Loucy (cell line): ENCODE measurements around the gene OR10K2.

Source experiments
- H2AFZ ChIP-seq: fragments of 200-600 bp; sonication (generic); 2 replicates; pipeline ENCODE4 v1.6.0; 2016; ENCODE audit warnings: antibody characterized with exemption, mild to moderate bottlenecking, low read length, moderate library complexity
- H3F3A ChIP-seq: fragments of 200-600 bp; 2 replicates; pipeline ENCODE4 v1.6.0; 2016; ENCODE audit warnings: antibody characterized with exemption, low read depth, mild to moderate bottlenecking
- H3K27me3 ChIP-seq: fragments of 200-600 bp; sonication (generic); 2 replicates; pipeline ENCODE4 v1.6.1; 2014; ENCODE audit warnings: low read length, mild to moderate bottlenecking; ENCODE audit not compliant: insufficient read depth, poor library complexity, severe bottlenecking
- H3K36me3 ChIP-seq: fragments of 200-600 bp; sonication (generic); 2 replicates; pipeline ENCODE4 v1.6.1; 2016; ENCODE audit warnings: low read length; ENCODE audit not compliant: insufficient read depth
- H3K4me1 ChIP-seq: fragments of 200-600 bp; sonication (generic); 2 replicates; pipeline ENCODE4 v1.5.1; 2014; ENCODE audit warnings: low read length, mild to moderate bottlenecking; ENCODE audit not compliant: insufficient read depth, poor library complexity, severe bottlenecking
- H3K4me2 ChIP-seq: fragments of 200-600 bp; sonication (generic); 2 replicates; pipeline ENCODE4 v1.6.0; 2014; ENCODE audit warnings: antibody characterized with exemption, low read length, low read depth, mild to moderate bottlenecking; ENCODE audit not compliant: poor library complexity, severe bottlenecking
- H3K4me3 ChIP-seq: fragments of 200-600 bp; sonication (generic); 2 replicates; pipeline ENCODE4 v1.5.1; 2014; ENCODE audit warnings: low read length, mild to moderate bottlenecking, mixed read lengths; ENCODE audit not compliant: poor library complexity, severe bottlenecking
- H3K79me2 ChIP-seq: fragments of 200-600 bp; sonication (generic); 2 replicates; pipeline ENCODE4 v1.6.1; 2014; ENCODE audit warnings: low read length; ENCODE audit not compliant: insufficient read depth
- H3K9ac ChIP-seq: fragments of 200-600 bp; sonication (generic); 2 replicates; pipeline ENCODE4 v1.6.0; 2014; ENCODE audit warnings: mild to moderate bottlenecking, low read depth, low read length, moderate library complexity; ENCODE audit not compliant: poor library complexity, severe bottlenecking
- H3K9me2 ChIP-seq: fragments of 200-600 bp; sonication (generic); replicated peaks from 2 replicates; pipeline ENCODE4 v1.6.1; 2016; ENCODE audit warnings: low read depth, low read length, mixed read lengths
- H3K9me3 ChIP-seq: fragments of 200-600 bp; sonication (generic); 2 replicates; pipeline ENCODE4 v1.6.1; 2014; ENCODE audit warnings: mild to moderate bottlenecking, antibody characterized with exemption, low read length, low read depth; ENCODE audit not compliant: insufficient read depth
- H4K20me1 ChIP-seq: fragments of 200-600 bp; sonication (generic); 2 replicates; pipeline ENCODE4 v1.6.0; 2014; ENCODE audit warnings: antibody characterized with exemption, low read length, mild to moderate bottlenecking; ENCODE audit not compliant: insufficient read depth, poor library complexity, severe bottlenecking
- CTCF ChIP-seq: fragments of 200-600 bp; sonication (generic); conservative IDR thresholded peaks from 2 replicates; pipeline ENCODE4 v1.5.1; 2014; ENCODE audit warnings: mild to moderate bottlenecking, antibody characterized with exemption, low read length
- EZH2phosphoT487 ChIP-seq: fragments of 200-600 bp; IDR thresholded peaks from 2 replicates; pipeline ENCODE4 v1.6.1; 2018; ENCODE audit warnings: antibody characterized with exemption, mild to moderate bottlenecking, moderate library complexity, borderline replicate concordance

OR10K2 gene

GRCh38 chr1:158426137-158426536 is at the start of gene OR10K2:
TSS of gene OR10K2 (minus strand) at chr1:158426237. CDS start at chr1:158420866, 5,371 bp downstream.
- H3K36me3 ChIP-seq: no peaks in the 10 kb centered on the region
- no peak within 1 kb of the TSS for H3K4me2 ChIP-seq
- no peaks in the 10 kb centered on the region for H3K9me3 ChIP-seq
- H3K9me2 ChIP-seq: no peaks in the 10 kb centered on the region
- H3K4me3 ChIP-seq: no peak within 1 kb of the TSS
- no peak for TF ChIP-seq CTCF
- no peak for TF ChIP-seq EZH2phosphoT487
- H3K27me3 ChIP-seq: no peaks in the 10 kb centered on the region
- no peaks in the 10 kb centered on the region for H4K20me1 ChIP-seq
- H3K4me1 ChIP-seq: no peaks in the 10 kb centered on the region
- no peak within 1 kb of the TSS for H3K9ac ChIP-seq
- peak within 1 kb of the TSS; percentile 66; the same call in 1 of the 2 replicates for H2AFZ ChIP-seq
- no peaks in the 10 kb centered on the region for H3F3A ChIP-seq
- H3K79me2 ChIP-seq: no peaks in the 10 kb centered on the region

- H4K20me1 ChIP-seq: no peaks in the 10 kb centered on the region
- no peak within 1 kb of the TSS for H3K4me2 ChIP-seq
- no peaks in the 10 kb centered on the region for H3K4me1 ChIP-seq
- TF ChIP-seq CTCF: no peak
- no peak for TF ChIP-seq EZH2phosphoT487
- no peaks in the 10 kb centered on the region for H3F3A ChIP-seq
- H3K79me2 ChIP-seq: no peaks in the 10 kb centered on the region
- no peak within 1 kb of the TSS for H2AFZ ChIP-seq
- no peaks in the 10 kb centered on the region for H3K9me2 ChIP-seq
- no peak within 1 kb of the TSS for H3K9ac ChIP-seq
- H3K36me3 ChIP-seq: no peaks in the 10 kb centered on the region
- no peaks in the 10 kb centered on the region for H3K27me3 ChIP-seq
- H3K9me3 ChIP-seq: no peaks in the 10 kb centered on the region
- no peak within 1 kb of the TSS for H3K4me3 ChIP-seq
Observed at GRCh38 chr1:158471920-158472319, 45.9 kb upstream of the OR10K2 start, which contains the start of gene OR10R2. TSS of gene OR10R2 (plus strand) at chr1:158472220. CDS start at chr1:158472326, 106 bp downstream.

- Histone ChIP-seq H3K9me3 (no peaks in the 10 kb centered on the region), H3K4me2 (no peak within 1 kb of the TSS), H3K4me1 (no peaks in the 10 kb centered on the region), H3K4me3 (no peak within 1 kb of the TSS), H3K9me2 (no peaks in the 10 kb centered on the region), H3K79me2 (no peaks in the 10 kb centered on the region), H3K36me3 (no peaks in the 10 kb centered on the region), H4K20me1 (no peaks in the 10 kb centered on the region), H3K27me3 (peaks cover 6% of the 10 kb centered on the region), H2AFZ (no peak within 1 kb of the TSS), H3K9ac (no peak within 1 kb of the TSS), H3F3A (no peaks in the 10 kb centered on the region)
- TF ChIP-seq CTCF (no peak), EZH2phosphoT487 (no peak)
Observed at GRCh38 chr1:158461534-158461933, 35.5 kb upstream of the OR10K2 start, which contains the start of gene OR10K1. TSS of gene OR10K1 (plus strand) at chr1:158461834. CDS start at chr1:158465562, 3,728 bp downstream.
